GM19025 (cell line): Measurements from ENCODE around the gene SBK2.
"Not testable (repeated sequence)": the region's sequence is repeated elsewhere in the genome, so short reads cannot be mapped to it uniquely, and the experiment has no call there.

Source experiments
- ATAC-seq: cut with Tn5 transposase; IDR thresholded peaks from one replicate; pipeline ENCODE4 v1.9.1; 2021; ENCODE audit warnings: mild to moderate bottlenecking, low read depth, moderate library complexity; ENCODE audit not compliant: unreplicated experiment

Gene SBK2, protein sequence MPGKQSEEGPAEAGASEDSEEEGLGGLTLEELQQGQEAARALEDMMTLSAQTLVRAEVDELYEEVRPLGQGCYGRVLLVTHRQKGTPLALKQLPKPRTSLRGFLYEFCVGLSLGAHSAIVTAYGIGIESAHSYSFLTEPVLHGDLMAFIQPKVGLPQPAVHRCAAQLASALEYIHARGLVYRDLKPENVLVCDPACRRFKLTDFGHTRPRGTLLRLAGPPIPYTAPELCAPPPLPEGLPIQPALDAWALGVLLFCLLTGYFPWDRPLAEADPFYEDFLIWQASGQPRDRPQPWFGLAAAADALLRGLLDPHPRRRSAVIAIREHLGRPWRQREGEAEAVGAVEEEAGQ

DNA sequence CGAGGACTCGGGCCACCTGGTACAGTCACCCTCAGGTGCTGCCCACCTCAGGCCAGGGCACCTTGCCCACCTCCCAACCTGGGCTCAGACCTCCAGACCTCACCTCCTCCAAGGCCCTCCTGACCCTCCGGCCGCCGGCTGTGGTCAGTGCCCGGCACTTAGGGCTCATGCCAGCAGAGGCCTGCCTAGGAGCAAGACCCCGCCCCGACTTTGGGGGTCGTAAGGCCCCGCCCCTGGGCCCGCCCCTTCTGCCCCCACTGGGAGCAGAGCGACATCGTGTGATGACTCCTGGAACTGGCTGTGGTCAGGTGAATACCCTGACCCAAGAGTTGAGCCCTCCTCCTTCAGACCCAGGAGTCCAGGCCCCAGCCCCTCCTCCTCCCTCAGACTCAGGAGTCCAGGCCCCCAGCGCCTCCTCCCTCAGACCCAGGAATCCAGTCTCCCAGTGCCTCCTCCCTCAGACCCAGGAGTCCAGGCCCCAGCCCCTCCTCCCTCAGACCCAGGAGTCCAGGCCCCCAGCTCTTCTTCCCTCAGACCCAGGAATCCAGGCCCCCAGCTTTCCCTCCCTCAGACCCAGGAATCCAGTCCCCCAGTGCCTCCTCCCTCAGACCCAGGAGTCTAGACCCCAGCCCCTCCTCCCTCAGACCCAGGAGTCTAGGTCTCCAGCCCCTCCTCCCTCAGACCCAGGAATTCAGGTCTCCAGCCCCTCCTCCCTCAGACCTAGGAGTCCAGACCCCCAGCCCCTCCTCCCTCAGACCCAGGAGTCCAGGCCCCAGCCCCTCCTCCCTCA lies at the start of gene SBK2:
TSS of gene SBK2 (minus strand) at position 183 of the 790 bp plus-strand sequence. CDS start 839 bp downstream, outside the sequence.
- ATAC-seq = no peak

DNA sequence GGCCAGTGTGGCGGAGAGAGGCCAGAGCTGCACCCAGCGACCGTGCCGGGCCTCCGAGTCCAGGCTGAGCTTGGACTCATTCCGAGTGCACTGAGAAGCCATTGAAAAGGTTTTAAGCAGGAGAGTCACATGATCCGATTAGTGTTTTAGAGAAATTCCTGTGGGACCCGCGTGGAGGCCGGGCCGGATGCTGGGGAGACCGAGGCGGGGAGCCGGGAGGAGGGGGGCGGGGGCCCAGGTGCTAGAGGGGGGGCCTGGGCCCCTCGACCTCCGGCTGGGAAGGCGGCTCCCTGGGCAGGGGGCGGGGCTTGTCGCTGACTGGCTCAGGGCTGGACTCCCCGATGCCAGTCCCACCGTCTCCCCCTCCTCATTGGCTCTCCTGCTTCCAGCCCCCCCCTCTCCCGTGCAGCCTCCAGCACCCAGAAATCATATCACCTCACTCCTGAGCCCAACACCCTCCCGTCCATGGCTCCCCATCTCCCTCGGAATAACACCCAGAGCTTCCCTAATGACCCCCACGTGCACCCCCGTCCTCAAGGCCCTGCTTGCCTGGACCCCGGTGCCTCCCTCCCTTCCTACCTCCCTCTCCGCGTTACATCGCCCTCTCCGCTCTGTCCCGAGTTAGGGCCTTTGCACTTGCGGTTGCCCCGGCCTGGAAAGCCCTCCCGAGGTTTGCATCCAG lies 48.9 kb upstream of the SBK2 start:
- ATAC-seq = no peak

DNA sequence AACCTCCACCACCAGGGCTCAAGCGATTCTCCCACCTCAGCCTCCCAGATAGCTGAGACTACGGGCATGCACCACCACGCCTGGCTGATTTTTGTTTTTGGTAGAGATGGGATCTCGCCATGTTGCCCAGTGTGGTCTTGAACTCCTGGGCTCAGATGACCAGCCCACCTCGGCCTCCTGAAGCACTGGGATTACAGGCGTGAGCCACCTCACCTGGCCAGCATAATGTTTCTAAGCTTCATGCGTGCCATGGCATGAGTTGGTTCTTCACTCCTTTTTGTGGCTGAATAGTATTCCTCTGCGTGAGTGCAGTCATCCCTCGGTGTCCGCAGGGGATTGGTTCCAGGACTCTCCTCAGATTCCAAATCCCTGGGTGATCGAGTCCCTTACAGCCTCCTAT lies 47.9 kb upstream of the SBK2 start:
- no peak for ATAC-seq

DNA sequence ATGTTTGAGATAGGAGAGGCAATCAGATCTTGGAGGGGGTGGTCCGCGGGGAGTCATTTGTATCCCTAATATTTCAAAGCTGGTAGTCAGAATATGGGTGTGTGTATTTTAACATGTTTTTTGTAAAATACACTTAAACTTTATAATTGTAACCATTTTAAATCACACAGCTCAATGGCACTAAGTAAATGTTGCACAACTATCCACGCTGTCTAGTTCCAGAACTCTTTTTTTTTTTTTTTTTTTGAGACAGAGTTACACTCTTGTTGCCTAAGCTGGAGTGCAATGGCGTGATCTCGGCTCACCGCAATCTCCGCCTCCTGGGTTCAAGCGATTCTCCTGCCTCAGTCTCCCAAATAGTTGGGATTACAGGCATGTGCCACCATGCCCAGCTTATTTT lies 47.0 kb upstream of the SBK2 start:
- not testable (repeated sequence) for ATAC-seq

DNA sequence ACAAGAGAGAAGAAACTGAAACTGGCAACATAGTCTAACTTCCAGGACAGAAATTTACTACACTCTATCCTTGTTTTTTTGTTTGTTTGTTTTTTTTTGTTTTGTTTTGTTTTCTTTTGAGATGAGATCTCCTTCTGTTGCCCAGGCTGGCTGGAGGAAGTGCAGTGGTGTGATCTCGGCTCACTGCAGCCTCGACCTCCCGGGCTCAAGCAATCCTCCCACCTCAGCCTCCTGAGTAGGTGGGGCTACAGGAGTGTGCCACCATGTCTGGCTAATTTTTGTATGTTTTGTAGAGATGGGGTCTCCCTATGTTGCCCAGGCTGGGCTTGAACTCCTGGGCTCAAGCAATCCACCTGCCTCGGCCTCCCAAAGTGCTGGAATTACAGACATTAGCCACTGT lies 45.4 kb upstream of the SBK2 start:
- ATAC-seq = not testable (repeated sequence)

DNA sequence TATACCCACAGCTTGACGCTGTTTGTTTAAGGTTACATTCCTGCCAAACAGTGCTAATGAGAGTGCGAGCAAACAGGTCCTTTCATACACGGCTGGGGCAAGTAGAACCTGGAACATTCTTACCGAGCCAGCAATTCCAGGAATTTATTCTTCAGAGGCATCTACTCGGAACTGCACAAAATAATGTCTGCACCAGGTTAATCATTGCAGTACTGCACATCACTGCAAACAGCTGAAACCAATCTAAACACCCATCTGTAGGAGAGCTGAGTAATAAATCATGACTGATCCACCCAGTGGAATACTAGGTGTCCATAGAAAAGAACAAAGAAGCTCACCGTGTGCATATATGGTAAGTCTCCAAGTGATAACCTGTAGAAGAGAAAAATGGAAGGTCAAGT lies 44.9 kb upstream of the SBK2 start:
- ATAC-seq = no peak

DNA sequence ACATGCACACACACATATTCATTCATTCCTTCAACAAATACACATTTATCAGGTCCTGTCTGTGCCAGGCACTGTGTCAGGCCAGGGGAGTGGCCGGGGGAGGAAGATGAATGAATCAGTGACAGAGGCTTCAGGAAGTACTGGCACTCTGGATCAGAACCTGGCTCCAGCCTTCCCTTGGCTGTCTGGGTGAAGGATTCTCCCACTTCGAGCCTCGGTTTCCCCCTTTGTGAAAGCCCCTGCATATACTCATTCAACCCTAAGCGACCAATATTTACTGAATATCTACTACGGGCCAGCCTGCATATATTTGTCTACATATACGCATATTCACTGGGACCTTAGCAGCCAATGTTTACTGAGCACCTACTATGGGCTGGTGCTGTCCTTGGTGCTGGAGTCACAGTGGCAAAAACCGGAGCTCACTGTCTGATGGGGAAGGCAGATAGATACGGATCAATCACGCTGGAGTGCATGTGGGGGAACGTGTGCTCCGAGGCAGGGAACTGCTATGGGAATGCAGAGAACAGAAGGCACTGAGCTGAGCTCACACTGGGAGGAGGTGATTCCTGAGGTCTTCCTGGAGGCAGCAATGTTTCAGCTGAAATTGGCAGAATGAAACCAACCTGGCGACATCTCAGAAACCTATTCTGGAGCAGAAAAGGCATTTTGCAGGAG lies 44.4 kb upstream of the SBK2 start:
- ATAC-seq = no peak

DNA sequence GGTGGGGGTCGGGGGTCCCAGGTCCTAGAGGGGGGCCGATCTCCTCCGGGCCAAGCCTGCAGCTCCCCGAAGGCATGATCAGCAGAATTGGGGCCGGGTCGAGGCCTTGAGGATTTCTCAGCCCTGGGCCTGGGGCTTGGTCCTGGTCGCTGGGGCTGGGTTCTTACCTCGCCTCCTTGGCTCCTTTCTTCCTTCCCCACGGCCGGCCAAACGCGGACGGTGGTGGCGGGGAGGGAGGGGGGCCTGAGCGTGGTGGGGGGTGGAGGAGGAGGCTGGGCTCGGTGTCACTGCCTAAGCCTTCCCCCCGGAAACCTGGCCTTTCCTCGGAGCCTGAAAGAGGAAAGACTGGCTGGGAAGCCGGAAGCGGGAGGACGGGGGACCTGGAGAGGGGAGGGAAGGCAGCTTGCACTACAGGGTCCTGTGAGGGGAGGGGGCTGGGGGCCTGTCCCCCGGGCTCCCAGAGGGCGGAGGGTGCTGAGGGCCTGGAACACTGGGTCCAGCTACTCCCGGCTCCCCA lies 43.8 kb upstream of the SBK2 start, which contains the start of gene ZNF579:
TSS of gene ZNF579 (minus strand) at position 221 of the 517 bp plus-strand sequence. CDS start 1,209 bp downstream, outside the sequence.
- no peak for ATAC-seq

DNA sequence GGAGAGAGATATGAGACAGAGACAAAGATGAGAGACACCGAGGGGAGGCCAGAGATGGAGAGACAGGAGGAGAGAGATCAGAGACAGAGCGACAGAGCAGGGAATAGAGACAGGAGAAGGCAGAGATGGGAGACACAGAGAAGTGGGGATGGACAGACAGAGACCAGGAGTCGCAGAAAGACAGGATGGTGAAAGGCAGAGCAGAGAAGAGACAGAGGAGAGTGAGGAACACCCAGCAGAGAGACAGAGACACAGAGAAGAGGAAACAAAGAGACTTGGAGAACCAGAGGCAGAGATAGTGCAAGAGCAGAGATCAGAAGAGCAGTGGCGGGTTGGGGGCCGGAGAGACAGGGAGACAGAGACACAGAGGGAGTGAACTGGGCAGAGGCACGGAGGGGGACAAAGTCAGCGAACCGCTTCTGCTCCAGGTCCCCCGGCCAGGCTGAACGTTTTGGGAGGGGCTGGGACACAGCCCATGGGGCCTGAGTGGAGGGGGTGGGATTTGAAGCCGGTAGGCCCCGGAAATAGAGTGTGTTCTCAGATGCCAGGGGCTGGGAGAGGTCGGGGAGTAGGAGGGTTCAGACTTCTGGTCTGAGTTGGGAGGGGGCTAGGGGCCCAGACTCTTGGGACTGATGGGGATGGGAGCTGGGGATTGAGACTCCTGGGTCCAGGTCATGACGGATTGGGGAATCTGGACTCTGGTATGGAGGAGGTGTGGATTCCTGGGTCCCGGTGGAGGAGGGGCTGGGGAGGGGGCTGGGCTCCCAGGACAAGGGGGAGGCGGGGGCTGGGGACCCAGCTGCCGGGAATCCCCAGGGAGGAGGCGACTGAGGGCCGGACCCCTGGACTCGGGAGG lies 43.1 kb upstream of the SBK2 start:
- ATAC-seq = no peak

DNA sequence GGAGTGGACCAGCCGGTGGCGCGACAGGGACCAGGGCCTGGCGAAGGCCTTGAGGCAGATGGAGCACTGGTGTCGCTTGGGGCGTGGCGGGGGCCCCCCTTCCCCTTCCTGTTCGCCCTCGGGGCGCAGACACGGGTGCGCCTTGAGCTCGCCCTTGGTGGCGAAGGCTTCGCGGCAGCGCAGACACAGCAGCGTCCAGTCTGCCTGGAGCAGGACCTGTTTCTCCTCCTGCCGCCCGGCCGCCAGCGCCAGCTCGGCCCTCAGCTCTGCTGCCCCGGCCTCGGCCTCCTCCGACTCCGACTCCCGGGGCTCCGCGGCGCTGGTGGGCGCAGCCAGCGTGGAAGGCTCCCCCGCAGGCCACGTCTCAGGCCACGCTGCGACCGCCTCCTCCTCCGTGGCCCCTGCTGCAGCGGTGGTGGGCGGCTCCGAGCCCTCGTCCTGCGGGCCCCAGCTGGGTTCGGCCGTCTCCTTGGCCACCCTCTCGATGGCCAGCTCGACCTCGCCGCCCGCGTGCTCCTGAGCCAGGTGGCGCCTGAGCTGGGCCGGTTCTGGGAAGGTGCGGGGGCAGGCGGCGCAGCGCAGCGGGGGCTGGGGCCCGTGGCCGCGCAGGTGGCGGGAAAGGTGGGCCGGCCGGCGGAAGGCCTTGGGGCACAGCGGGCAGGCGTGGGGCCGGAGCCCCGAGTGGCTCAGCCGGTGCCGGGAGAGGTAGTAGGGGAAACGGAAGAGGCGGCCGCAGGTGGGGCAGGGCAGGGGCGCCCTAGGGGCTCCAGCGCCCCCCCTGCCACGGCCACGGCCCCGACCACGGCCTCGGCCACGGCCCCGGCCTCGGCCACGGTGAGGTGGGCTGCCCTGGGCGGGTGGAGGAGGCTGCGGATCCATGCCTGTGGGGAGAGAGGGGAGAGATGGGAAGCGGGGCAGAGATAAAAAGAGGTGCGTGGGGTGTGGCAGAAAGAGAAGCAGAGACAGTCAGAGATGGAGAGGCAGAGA lies 42.1 kb upstream of the SBK2 start:
- ATAC-seq = no peak

DNA sequence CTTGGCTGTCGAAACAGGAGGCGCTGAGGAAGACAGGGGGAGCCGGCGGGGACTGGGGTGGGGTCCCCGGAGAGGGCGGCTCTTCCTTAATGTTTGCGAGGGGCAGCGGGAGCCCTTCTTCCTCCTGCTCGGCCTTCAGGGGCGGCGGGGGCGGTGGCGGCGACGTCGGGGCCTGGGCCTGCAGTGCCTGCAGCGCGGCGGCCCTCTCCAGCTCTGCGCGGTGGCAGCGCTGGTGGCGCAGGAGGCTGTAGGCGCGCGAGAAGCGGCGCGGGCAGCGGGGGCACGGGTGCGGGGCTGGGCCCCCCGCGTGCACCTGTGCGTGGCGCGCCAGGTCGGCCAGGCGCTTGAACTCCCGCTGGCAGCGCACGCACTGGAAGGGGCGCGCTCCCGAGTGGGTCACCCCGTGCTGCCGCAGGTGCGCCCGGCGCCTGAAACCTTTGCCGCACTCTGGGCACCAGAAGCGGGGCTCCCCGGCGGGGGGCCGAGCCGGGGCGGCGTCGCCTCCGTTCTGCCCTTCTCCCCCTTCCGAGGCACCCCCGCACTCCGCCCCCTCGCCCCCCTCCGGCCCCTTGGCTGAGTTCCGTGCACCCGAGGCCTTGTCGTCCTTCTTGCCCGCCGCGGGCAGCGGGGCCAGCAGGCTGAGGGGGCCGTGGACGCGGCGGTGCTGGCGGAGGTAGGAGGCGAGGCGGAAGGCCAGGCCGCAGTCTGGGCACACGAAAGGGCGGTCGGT lies 41.3 kb upstream of the SBK2 start:
- ATAC-seq = no peak

DNA sequence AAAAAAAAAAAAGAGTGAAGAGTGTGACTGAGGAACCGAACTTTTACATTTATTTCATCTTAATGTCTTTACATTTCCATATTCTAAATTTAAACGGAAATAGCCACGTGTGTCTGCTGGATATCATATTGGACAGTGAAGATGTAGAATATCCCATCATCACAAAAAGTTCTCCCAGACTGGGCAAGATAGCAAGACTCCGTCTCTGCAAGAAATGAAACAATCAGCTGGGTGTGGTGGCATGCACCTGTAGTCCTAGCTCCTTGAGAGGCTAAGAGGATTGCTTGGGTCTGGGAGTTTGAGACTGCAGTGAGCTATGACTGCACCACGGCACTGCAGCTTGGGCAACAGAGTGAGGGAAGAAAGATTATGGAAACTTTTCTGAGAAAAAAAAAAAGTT lies 39.8 kb upstream of the SBK2 start:
- ATAC-seq = no peak

DNA sequence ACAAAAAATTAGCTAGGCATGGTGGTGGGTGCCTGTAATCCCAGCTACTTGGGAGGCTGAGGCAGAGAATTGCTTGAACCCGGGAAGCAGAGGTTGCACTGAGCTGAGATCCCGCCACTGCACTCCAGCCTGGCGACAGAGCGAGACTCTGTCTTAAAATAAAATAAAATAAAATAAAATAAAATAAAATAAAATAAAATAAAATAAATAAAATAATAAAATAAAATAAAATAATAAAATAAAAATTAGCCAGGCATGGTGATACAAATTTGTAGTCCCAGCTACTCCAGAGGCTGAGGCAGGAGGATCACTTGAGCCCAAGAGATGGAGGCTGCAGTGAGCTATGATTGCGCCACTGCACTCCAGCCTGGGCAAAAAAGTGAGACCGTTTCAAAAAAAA lies 37.0 kb upstream of the SBK2 start:
- not testable (repeated sequence) for ATAC-seq

DNA sequence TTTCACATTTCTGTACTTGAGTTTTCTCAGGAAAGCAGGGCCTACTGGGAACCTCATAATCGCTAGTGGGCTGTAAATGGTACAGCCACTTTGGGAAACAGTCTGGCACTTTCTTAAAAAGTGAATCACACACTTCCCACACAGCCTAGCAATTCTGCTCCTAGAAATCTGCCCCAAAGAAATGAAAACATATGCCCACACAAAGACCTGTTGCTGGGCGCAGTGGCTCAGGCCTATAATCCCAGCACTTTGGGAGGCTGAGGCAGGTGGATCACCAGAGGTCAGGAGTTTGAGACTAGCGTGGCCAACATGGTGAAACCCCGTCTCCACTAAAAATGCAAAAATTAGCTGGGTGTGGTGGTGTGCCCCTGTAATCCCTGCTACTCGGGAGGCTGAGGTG lies 32.5 kb upstream of the SBK2 start:
- ATAC-seq = not testable (repeated sequence)

DNA sequence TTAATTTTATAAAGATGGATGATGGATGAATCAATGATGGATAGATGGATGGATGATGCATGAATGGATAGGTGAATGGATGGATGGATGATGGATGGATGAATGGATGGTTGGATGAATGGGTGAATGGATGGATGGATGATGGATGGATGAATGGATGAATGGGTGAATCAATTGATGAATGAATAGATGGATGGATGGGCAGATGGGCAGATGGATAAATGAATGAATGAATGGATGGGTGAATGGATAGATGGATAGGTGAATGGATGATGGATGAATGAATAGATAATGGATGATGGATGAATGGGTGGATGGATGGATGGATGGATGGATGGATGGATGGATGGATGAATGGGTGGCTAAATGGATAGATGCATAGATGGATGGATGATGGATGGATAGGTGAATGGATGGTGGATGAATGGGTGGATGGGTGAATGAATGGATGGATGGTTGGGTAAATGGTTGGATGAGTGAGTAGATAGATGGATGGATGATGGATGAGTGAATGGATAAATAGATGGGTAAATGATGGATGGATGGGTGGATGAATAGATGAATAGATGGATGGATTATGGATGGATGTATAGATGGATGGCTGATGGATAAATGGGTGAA lies 30.9 kb upstream of the SBK2 start:
- ATAC-seq = no peak

DNA sequence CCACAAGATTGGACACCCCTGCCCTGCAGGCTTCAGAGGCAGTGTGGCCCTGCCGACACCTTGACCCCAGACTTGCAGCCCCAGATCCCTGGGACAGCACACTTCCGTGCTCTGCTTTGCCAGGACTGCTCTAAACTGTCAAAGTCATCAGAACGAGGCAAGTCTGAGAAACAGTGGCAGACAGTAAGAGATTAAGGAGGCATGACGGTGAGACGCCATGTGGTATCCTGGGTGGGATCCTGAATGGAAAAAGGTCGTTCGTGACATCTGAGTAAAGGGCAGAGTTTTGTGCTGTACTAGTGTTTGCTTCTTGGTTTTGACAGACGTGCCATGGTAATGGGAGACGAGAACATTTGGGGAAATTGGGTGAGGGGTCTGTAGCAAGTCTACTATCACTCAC lies 29.9 kb upstream of the SBK2 start:
- no peak for ATAC-seq

DNA sequence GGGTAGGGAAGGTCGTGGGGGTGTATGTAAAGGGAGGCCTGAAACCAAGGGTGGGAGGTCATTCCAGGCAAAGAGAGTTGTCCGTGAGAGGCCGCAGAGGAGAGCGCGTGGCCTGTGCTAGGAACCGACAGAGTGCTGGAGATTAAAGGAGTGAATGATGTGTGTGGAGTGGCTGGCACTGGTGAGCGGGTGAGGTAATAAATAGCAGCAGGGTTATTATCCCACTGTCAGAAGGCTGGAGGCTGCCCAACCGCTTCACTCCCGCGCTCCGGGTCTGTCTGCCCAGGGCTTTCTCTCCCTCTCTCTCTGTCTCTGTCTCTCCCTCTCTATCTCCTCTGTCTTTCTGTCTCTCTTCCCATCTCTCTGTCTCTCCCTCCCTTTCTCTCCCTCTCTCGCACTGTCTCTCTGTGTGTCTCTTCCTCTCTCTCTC lies 26.3 kb upstream of the SBK2 start:
- ATAC-seq = no peak
